Astrocyte (in vitro differentiated cells and primary cell): Measurements from ENCODE around the gene CFAP20. TPM values are rescaled to one million over a fixed set of nuclear protein-coding genes. Genes with fewer than 3 reads are reported as not detected.

Experiments used
- DNase-seq: peaks from one replicate; pipeline ENCODE4 v3.0.0-alpha.2; 2010; ENCODE audit warnings: low read depth
- FAIRE-seq: peaks from 2 replicates; lab custom pipeline; 2011; peaks lifted over from hg19 to GRCh38; lab: Jason Lieb, UNC
- H2AFZ ChIP-seq: 2 replicates; pipeline ENCODE4 v1.6.0; 2012; ENCODE audit warnings: low read depth, low read length, inconsistent platforms
- H3K27ac ChIP-seq: 2 replicates; pipeline ENCODE4 v1.5.1; 2011; ENCODE audit warnings: low read depth, low read length, inconsistent platforms
- H3K27me3 ChIP-seq: 2 replicates; pipeline ENCODE4 v1.6.0; 2011; ENCODE audit warnings: low read length, inconsistent platforms; ENCODE audit not compliant: insufficient read depth
- H3K36me3 ChIP-seq: 2 replicates; pipeline ENCODE4 v1.5.1; 2011; ENCODE audit warnings: low read length, inconsistent platforms; ENCODE audit not compliant: insufficient read depth
- H3K4me1 ChIP-seq: 2 replicates; pipeline ENCODE4 v1.5.1; 2011; ENCODE audit warnings: low read length, inconsistent platforms; ENCODE audit not compliant: insufficient read depth
- H3K4me2 ChIP-seq: 2 replicates; pipeline ENCODE4 v1.6.0; 2012; ENCODE audit warnings: low read length, inconsistent platforms
- H3K4me3 ChIP-seq: 2 replicates; pipeline ENCODE4 v1.5.1; 2011; ENCODE audit warnings: low read depth, mild to moderate bottlenecking, low read length, inconsistent platforms; ENCODE audit not compliant: insufficient read depth
- H3K79me2 ChIP-seq: 2 replicates; pipeline ENCODE4 v1.6.0; 2012; ENCODE audit warnings: mild to moderate bottlenecking, low read length, inconsistent platforms; ENCODE audit not compliant: insufficient read depth
- H3K9ac ChIP-seq: 2 replicates; pipeline ENCODE4 v1.6.0; 2012; ENCODE audit warnings: mild to moderate bottlenecking, low read length, inconsistent platforms
- H3K9me3 ChIP-seq: 2 replicates; pipeline ENCODE4 v1.5.1; 2012; ENCODE audit warnings: low read depth, mild to moderate bottlenecking, low read length, inconsistent platforms; ENCODE audit not compliant: insufficient read depth
- H4K20me1 ChIP-seq: 2 replicates; pipeline ENCODE4 v1.6.0; 2012; ENCODE audit warnings: low read length, inconsistent platforms; ENCODE audit not compliant: insufficient read depth
- H3K27ac Mint-ChIP-seq: one replicate; pipeline ENCODE4 v1.8.0; 2021; ENCODE audit warnings: mild to moderate bottlenecking, mixed read lengths; ENCODE audit not compliant: unreplicated experiment
- H3K27me3 Mint-ChIP-seq: one replicate; pipeline ENCODE4 v1.8.0; 2021; ENCODE audit warnings: low read depth, mixed read lengths; ENCODE audit not compliant: unreplicated experiment
- H3K36me3 Mint-ChIP-seq: one replicate; pipeline ENCODE4 v1.8.0; 2021; ENCODE audit warnings: low read depth, mixed read lengths; ENCODE audit not compliant: unreplicated experiment
- H3K4me1 Mint-ChIP-seq: one replicate; pipeline ENCODE4 v1.8.0; 2021; ENCODE audit warnings: low read depth, mixed read lengths; ENCODE audit not compliant: unreplicated experiment
- H3K4me3 Mint-ChIP-seq: one replicate; pipeline ENCODE4 v1.8.0; 2021; ENCODE audit warnings: mild to moderate bottlenecking, moderate library complexity, mixed read lengths; ENCODE audit not compliant: unreplicated experiment
- H3K9me3 Mint-ChIP-seq: one replicate; pipeline ENCODE4 v1.8.0; 2021; ENCODE audit warnings: mild to moderate bottlenecking, mixed read lengths; ENCODE audit not compliant: unreplicated experiment
- EZH2 ChIP-seq: IDR thresholded peaks from 2 replicates; pipeline ENCODE4 v1.6.1; 2012; ENCODE audit warnings: mild to moderate bottlenecking, low read length, inconsistent platforms; ENCODE audit not compliant: insufficient read depth
- total RNA-seq: library from RNA; stranded (reverse); gene quantifications from 2 replicates; pipeline ENCODE4 v1.2.1, GENCODE V29; 2021
- TF ChIP-seq, protein P1 (sequence below): IDR thresholded peaks from 2 replicates; pipeline ENCODE4 v1.5.1; 2011; ENCODE audit warnings: low read depth, mild to moderate bottlenecking, inconsistent platforms, low read length, moderate library complexity; ENCODE audit not compliant: insufficient read depth

CFAP20 gene
- total RNA-seq, 1 donor from 2014 or later: 43.6 TPM

GRCh38 chr16:58085584-58086251, 43.5 kb downstream of the CFAP20 start:
- no peak overlapping the region for H3K9ac ChIP-seq
- no peaks in the 10 kb centered on the region for H3K4me1 ChIP-seq
- H3K4me2 ChIP-seq: no peak overlapping the region
- H4K20me1 ChIP-seq: no peaks in the 10 kb centered on the region
- no peaks in the 10 kb centered on the region for H3K36me3 ChIP-seq
- TF ChIP-seq, protein P1, sequence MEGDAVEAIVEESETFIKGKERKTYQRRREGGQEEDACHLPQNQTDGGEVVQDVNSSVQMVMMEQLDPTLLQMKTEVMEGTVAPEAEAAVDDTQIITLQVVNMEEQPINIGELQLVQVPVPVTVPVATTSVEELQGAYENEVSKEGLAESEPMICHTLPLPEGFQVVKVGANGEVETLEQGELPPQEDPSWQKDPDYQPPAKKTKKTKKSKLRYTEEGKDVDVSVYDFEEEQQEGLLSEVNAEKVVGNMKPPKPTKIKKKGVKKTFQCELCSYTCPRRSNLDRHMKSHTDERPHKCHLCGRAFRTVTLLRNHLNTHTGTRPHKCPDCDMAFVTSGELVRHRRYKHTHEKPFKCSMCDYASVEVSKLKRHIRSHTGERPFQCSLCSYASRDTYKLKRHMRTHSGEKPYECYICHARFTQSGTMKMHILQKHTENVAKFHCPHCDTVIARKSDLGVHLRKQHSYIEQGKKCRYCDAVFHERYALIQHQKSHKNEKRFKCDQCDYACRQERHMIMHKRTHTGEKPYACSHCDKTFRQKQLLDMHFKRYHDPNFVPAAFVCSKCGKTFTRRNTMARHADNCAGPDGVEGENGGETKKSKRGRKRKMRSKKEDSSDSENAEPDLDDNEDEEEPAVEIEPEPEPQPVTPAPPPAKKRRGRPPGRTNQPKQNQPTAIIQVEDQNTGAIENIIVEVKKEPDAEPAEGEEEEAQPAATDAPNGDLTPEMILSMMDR: no peak
- no peak for TF ChIP-seq EZH2
- H3K9me3 ChIP-seq: peaks cover 4% of the 10 kb centered on the region
- no peak for DNase-seq
- FAIRE-seq: no peak
- no peaks in the 10 kb centered on the region for H3K27me3 ChIP-seq
- H3K4me3 ChIP-seq: no peak overlapping the region
- no peak overlapping the region for H2AFZ ChIP-seq
- Mint-ChIP-seq H3K9me3 (no peaks in the 10 kb centered on the region), H3K4me3 (no peak overlapping the region), H3K4me1 (no peaks in the 10 kb centered on the region), H3K27ac (no peak overlapping the region), H3K36me3 (no peaks in the 10 kb centered on the region), H3K27me3 (no peaks in the 10 kb centered on the region)
- no peak overlapping the region for H3K27ac ChIP-seq
- H3K79me2 ChIP-seq: no peaks in the 10 kb centered on the region

- Histone ChIP-seq H3K4me3 (no peak overlapping the region), H2AFZ (no peak overlapping the region), H3K79me2 (no peaks in the 10 kb centered on the region), H3K4me2 (no peak overlapping the region), H3K27ac (no peak overlapping the region), H4K20me1 (no peaks in the 10 kb centered on the region), H3K9ac (no peak overlapping the region), H3K27me3 (no peaks in the 10 kb centered on the region), H3K4me1 (no peaks in the 10 kb centered on the region), H3K9me3 (peaks cover 4% of the 10 kb centered on the region), H3K36me3 (no peaks in the 10 kb centered on the region)
- no peak for DNase-seq
- H3K27ac Mint-ChIP-seq: no peak overlapping the region
- no peak overlapping the region for H3K4me3 Mint-ChIP-seq
- H3K9me3 Mint-ChIP-seq: no peaks in the 10 kb centered on the region
- H3K36me3 Mint-ChIP-seq: no peaks in the 10 kb centered on the region
- no peaks in the 10 kb centered on the region for H3K27me3 Mint-ChIP-seq
- TF ChIP-seq, protein P1: no peak
- TF ChIP-seq EZH2: no peak
- no peak for FAIRE-seq
- H3K4me1 Mint-ChIP-seq: no peaks in the 10 kb centered on the region
Observed at GRCh38 chr16:58085171-58085570, 44.0 kb downstream of the CFAP20 start.

DNA sequence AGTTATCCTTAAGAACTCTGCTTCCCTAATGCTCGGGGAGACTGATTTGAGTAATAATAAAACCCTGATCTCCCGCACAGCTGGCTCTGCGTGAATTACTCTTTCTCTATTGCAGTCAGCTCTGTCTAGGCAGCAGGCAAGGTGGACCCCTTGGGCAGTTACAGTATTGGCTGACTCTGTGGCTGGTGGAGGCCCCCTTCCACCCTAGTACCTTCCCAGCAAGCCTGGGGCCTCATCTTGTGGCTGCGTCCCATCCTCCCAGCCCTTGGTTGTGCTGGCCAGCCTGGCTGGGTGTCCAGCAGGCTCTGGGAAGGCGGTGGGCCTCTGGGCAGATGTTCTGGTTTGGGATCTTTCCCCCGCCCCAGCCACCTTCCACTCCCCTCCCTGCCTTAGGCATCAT, 44.5 kb downstream of the CFAP20 start:
- Histone ChIP-seq H3K4me2 (no peak overlapping the region), H3K9me3 (peaks cover 4% of the 10 kb centered on the region), H3K27me3 (no peaks in the 10 kb centered on the region), H3K36me3 (no peaks in the 10 kb centered on the region), H3K27ac (no peak overlapping the region), H3K9ac (no peak overlapping the region), H4K20me1 (no peaks in the 10 kb centered on the region), H3K4me3 (no peak overlapping the region), H3K79me2 (no peaks in the 10 kb centered on the region), H3K4me1 (no peaks in the 10 kb centered on the region), H2AFZ (no peak overlapping the region)
- DNase-seq (no peak), FAIRE-seq (no peak)
- TF ChIP-seq, protein P1: no peak
- TF ChIP-seq EZH2: no peak
- H3K36me3 Mint-ChIP-seq: no peaks in the 10 kb centered on the region
- H3K27me3 Mint-ChIP-seq: no peaks in the 10 kb centered on the region
- H3K4me3 Mint-ChIP-seq: no peak overlapping the region
- H3K27ac Mint-ChIP-seq: no peak overlapping the region
- H3K9me3 Mint-ChIP-seq: no peaks in the 10 kb centered on the region
- H3K4me1 Mint-ChIP-seq: no peaks in the 10 kb centered on the region
